HG02981 (cell line): ENCODE data around the gene METTL14.
"Not testable (repeated sequence)": the region's sequence is repeated elsewhere in the genome, so short reads cannot be mapped to it uniquely, and the experiment has no call there.

ENCODE experiments used
- ATAC-seq: cut with Tn5 transposase; IDR thresholded peaks from one replicate; pipeline ENCODE4 v1.9.1; 2021; ENCODE audit warnings: mild to moderate bottlenecking, moderate library complexity; ENCODE audit not compliant: unreplicated experiment

Gene METTL14

GRCh38 chr4:118684873-118685811 lies at the start of gene METTL14:
Gene METTL14 (plus strand): TSS chr4:118685392. CDS start chr4:118685535, 143 bp downstream.
- peak; percentile 99 for ATAC-seq

- ATAC-seq = not testable (repeated sequence)
These were observed 49.1 kb upstream of the METTL14 start for GRCh38 chr4:118636126-118636525.

- not testable (repeated sequence) for ATAC-seq
These were observed 20.5 kb upstream of the METTL14 start for GRCh38 chr4:118664665-118665064.

- ATAC-seq = not testable (repeated sequence)
These were observed 16.0 kb upstream of the METTL14 start for GRCh38 chr4:118669220-118669619.

- not testable (repeated sequence) for ATAC-seq
These were observed 14.2 kb upstream of the METTL14 start for GRCh38 chr4:118670968-118671367.

- ATAC-seq = no peak
These were observed 9.1 kb upstream of the METTL14 start for GRCh38 chr4:118676128-118676527.

GRCh38 chr4:118680808-118681207 lies 4.4 kb upstream of the METTL14 start:
- no peak for ATAC-seq

GRCh38 chr4:118682928-118683327 lies 2.3 kb upstream of the METTL14 start:
- no peak for ATAC-seq

- ATAC-seq = no peak
These were observed 1.7 kb upstream of the METTL14 start for GRCh38 chr4:118683513-118683912.

GRCh38 chr4:118703118-118703517 lies 17.9 kb downstream of the METTL14 start:
- no peak for ATAC-seq

GRCh38 chr4:118711052-118711451 lies 25.9 kb downstream of the METTL14 start:
- no peak for ATAC-seq

GRCh38 chr4:118712872-118713271 lies 27.7 kb downstream of the METTL14 start:
- peak; percentile 73 for ATAC-seq

- no peak for ATAC-seq
These were observed 29.5 kb downstream of the METTL14 start for GRCh38 chr4:118714682-118715081.

- ATAC-seq = no peak
These were observed 31.1 kb downstream of the METTL14 start for GRCh38 chr4:118716304-118716703.

GRCh38 chr4:118718511-118719170 lies 33.4 kb downstream of the METTL14 start:
- no peak for ATAC-seq

GRCh38 chr4:118721752-118722151 lies 36.6 kb downstream of the METTL14 start:
- ATAC-seq = no peak

GRCh38 chr4:118723369-118723768 lies 38.2 kb downstream of the METTL14 start:
- no peak for ATAC-seq

- ATAC-seq = no peak
These were observed 42.2 kb downstream of the METTL14 start for GRCh38 chr4:118727360-118727759.

- ATAC-seq = no peak
These were observed 44.4 kb downstream of the METTL14 start for GRCh38 chr4:118729287-118730286.

- no peak for ATAC-seq
These were observed 45.5 kb downstream of the METTL14 start for GRCh38 chr4:118730683-118731082.
